Measurements from ENCODE around the gene COL13A1.
A peak's percentile ranks its signal among the peaks of the same experiment; 100 is the strongest.

Gene COL13A1

DNA sequence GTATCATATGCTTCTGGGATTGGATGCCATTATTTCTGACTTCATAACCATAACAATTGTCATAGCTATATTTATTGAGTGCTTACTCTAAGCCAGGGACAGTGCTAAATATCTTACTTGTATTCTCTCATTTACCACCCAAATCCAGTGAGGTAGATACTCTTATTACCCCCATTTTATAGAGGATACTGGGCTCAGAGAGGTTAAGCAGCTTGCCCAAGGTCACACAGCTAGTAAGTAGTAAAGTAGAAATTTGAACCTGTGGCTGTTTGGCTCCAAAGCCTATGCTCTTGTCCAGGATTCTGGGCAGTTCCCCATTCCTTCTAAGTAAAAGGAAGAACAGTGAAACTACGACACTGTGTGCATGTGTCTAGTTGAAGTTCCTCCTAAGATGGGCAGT lies 56.5 kb downstream of the COL13A1 start:
- in situ Hi-C loops (cut with HindIII; ENCODE audit: low pct_unique_long_range_greater_than_20kb, low sequenced_read_pairs), result no loop called here

DNA sequence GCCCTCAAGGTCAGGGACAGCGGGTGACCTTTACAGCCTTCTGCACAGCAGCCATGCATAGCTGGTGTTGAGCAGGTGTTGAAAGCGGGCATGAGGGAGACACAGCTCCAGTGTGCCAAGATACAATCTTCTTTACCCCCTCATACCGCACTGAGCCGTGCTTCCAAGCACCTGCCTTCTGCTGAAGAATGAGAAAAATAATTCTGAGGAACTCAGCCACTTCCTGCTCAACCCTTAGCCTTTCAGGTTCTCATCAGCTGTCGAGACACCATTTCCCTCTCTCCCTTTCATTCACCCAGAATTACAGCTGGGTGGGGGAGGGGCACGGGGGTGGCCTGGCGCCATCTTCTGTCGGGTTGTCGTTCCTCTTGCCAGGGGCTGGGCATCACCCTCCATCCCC lies 58.6 kb downstream of the COL13A1 start:
- in situ Hi-C loops (cut with HindIII; ENCODE audit: low pct_unique_long_range_greater_than_20kb, low sequenced_read_pairs), result no loop called here
- no peak for TF ChIP-seq JUND (IDR thresholded peaks at IDR 0.05; ENCODE audit: low read depth)
- no peak for DNase-seq (ENCODE audit: low read depth in 1 of 2, low spot score in 1 of 2)

More for the DNA sequence above, 56.5 kb downstream of the COL13A1 start:
- DNase-seq (ENCODE audit: low read depth in 1 of 2, low spot score in 1 of 2), result no peak
- TF ChIP-seq JUND (IDR thresholded peaks at IDR 0.05; ENCODE audit: low read depth), result no peak

DNA sequence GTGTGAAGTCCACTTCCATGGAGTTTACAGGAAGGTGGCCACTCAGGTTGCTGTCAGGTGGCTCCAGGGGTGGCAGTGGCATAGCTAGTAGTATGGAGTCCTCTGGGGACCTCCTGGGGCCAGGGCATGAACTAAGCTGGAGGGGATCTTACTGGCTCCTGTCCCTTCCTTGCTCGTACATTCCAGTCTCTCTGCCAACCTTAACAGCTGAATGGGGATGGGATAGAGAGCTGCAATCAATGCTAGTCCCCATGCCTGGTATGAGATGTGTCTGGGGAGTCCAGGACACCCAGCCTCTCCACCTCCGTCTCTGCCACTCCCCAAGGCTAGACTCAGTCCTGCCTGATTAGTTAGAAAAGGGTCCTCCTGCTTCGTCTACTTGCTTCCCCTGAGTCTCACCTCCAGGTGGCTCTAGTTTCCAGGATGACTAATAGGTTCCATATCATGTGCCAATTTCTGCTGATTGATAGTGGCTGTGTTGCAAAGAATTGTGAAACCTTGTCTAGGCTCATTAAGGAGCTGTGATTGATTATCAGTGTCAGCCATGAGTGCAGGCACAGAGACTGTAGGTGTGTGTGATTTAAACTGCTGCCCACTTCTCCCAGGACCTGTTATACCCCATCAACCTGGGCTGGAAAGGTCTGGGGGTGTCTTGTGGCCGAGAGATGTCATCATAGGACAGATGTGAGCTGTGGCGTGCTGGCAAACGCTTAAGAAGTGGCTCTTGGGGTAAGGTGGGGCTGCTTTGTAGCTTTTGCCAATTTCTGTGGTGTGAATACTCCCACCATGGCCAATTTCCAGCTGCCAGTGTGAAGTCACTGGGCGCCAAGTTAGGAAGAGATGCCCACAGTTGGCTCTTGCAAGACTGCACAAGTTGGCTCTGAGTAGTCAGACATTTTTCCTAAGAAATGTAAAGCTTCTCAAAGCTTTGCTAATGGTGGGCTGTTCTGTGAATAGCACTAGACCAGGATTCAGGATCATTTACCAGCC lies 59.8 kb downstream of the COL13A1 start:
- in situ Hi-C loops (cut with HindIII; ENCODE audit: low pct_unique_long_range_greater_than_20kb, low sequenced_read_pairs), result no loop called here
- peak in 1 of 2 experiments; percentile 39 for DNase-seq (ENCODE audit: low read depth in 1 of 2, low spot score in 1 of 2)
- TF ChIP-seq JUND (IDR thresholded peaks at IDR 0.05; ENCODE audit: low read depth), result no peak

DNA sequence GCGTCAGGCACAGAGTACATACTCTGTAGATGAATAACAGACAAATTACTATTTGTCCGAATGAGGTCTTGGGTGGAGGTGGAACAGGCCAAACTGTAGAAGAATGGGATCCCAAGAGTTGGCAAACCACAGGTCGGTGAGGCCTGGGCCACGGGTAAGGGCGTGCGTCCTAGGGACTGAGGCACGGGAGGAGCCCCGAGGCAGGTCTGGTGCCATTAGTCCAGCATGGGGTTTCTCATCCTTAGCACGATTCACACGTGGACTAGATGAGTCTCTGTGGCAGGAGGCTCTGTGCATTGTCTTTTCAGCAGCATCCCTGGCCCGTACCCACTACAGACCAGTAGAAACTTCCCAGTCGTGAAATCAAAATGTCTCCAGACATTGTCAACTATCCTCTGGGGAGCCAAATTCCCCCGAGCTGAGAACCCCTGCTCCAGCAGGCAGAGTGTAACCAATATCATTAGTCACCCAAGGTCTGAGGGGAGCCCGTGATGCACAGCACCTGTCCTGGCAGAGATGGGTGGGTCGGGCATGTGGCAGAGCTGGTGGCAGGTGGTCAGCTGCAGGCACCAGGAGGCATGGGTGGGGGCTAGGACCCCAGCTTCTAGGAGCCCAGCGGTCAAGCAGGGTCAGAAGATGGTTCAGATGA lies 61.3 kb downstream of the COL13A1 start:
- no peak for DNase-seq (ENCODE audit: low read depth in 1 of 2, low spot score in 1 of 2)
- TF ChIP-seq JUND (IDR thresholded peaks at IDR 0.05; ENCODE audit: low read depth), result no peak
- in situ Hi-C loops (cut with HindIII; ENCODE audit: low pct_unique_long_range_greater_than_20kb, low sequenced_read_pairs), result no loop called here

DNA sequence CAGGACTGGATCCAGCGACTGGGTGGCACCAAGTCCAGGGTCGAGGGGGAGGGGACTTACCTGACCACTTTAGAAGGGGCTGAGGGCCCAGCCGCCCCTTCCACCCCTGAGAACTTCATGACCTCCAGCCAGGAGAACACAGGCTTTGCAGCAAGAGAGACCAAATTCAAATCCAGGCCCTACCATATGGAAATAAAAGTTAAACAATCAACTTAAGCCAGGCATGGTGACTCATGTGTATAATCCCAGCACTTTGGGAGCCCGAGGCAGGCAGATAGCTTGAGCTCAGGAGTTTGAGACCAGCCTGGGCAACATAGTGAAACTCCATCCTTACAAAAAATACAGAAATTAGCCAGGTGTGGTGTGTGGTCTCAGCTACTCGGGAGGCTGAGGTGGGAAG lies 61.9 kb downstream of the COL13A1 start:
- DNase-seq (ENCODE audit: low read depth in 1 of 2, low spot score in 1 of 2), result no peak
- TF ChIP-seq JUND (IDR thresholded peaks at IDR 0.05; ENCODE audit: low read depth), result no peak
- in situ Hi-C loops (cut with HindIII; ENCODE audit: low pct_unique_long_range_greater_than_20kb, low sequenced_read_pairs), result no loop called here

DNA sequence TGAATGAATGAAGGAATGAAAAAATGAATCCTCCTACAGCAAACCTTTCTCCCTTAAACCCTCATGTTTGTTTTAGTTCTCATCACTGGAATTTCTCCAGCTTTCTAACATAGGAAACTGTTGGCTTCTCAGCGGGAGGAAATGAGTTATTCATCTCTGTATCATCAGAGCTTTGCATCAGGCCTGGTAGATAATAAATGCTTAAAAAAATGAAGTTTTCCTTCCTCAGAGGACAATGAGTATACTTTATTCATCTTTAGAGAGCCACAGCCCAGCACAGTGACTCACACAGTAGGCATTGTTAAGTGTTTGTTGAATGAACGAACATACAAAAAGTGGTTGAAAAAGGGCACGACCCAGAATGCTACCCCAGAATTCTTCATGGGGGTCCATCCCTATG lies 62.6 kb downstream of the COL13A1 start:
- in situ Hi-C loops (cut with HindIII; ENCODE audit: low pct_unique_long_range_greater_than_20kb, low sequenced_read_pairs), result no loop called here
- TF ChIP-seq JUND (IDR thresholded peaks at IDR 0.05; ENCODE audit: low read depth), result no peak
- no peak for DNase-seq (ENCODE audit: low read depth in 1 of 2, low spot score in 1 of 2)

DNA sequence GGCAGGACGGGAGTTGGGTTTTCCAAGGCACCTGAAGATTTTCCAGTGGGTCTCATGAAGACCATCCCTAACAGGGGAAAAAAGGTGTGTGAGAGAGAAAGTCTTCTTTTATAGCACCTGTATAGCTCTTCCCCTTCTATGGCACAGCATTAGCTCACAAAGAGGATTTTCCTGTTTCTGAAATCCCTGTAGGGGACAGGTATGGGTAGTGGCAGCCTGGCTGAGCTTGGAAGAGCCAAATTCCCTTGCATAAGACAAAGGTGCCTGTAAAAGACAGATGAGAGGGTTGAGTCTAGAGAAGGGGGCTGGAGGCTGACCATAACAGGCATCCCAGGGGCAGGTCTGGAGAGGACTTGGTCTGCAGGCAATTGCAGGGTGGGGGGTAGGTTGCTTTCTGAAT lies 63.7 kb downstream of the COL13A1 start:
- no peak for TF ChIP-seq JUND (IDR thresholded peaks at IDR 0.05; ENCODE audit: low read depth)
- DNase-seq (ENCODE audit: low read depth in 1 of 2, low spot score in 1 of 2), result peak in 1 of 2 experiments; percentile 57
- in situ Hi-C loops (cut with HindIII; ENCODE audit: low pct_unique_long_range_greater_than_20kb, low sequenced_read_pairs), result no loop called here

DNA sequence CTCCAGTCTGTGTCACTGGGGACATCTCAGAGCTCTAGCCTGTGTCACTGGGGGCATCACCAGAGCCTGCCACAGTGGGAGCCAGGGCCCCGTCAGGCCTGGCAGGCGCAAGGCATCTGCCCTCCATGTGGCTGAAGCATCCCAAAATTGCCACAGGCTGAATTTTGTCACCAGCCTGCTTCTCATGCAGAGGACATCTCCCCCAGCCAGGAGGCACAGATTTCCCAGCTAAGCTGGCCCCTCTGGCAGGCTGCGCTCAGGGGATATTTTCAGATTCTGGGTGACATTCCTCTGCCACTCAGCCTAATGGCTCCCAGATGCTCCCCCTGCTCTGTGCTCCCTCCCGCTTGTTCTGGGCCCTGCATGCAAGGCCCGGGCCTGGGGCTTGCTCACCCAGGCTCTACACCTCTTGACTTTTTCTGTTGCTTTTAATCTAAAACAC lies 64.6 kb downstream of the COL13A1 start:
- no peak for TF ChIP-seq JUND (IDR thresholded peaks at IDR 0.05; ENCODE audit: low read depth)
- DNase-seq (ENCODE audit: low read depth in 1 of 2, low spot score in 1 of 2), result no peak
- in situ Hi-C loops (cut with HindIII; ENCODE audit: low pct_unique_long_range_greater_than_20kb, low sequenced_read_pairs), result no loop called here

DNA sequence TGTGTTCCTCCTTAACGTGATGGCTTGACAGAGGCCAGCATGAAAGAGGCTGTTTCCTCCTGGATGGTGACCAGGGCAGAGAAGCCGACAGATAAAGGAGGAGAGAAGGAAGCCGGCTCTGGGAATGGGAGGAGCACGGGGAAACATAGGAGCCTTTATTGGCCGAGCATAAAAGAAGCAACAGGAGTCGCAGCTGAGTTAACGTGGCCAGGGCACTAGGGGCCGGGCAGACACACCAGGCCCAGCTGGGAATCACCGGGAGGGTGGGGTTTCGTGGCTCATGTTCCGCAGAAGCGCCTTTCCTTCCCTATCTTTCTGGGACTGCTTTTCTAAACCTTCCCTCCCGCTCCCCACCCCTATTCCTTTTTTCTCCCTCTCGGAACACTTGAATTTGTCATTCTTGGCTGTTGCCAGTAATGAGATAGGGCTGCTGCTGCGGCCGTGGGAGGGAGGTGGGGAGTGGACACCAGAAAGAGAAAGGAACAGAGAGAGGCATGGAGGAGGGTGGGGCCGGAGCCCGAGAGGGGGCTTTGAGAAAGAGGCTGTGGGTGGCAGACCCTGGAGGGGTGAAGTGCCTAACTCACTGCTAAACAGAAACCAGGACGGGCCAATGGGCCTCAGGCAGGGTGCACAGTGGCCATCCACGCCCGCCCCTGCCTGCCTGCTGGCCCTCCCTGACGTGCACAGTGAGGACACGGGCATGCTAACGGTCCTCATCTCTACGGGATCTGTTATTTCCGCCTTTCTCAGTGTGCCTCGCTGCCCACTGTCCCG lies 65.2 kb downstream of the COL13A1 start:
- no peak for DNase-seq (ENCODE audit: low read depth in 1 of 2, low spot score in 1 of 2)
- no peak for TF ChIP-seq JUND (IDR thresholded peaks at IDR 0.05; ENCODE audit: low read depth)
- in situ Hi-C loops (cut with HindIII; ENCODE audit: low pct_unique_long_range_greater_than_20kb, low sequenced_read_pairs), result no loop called here

DNA sequence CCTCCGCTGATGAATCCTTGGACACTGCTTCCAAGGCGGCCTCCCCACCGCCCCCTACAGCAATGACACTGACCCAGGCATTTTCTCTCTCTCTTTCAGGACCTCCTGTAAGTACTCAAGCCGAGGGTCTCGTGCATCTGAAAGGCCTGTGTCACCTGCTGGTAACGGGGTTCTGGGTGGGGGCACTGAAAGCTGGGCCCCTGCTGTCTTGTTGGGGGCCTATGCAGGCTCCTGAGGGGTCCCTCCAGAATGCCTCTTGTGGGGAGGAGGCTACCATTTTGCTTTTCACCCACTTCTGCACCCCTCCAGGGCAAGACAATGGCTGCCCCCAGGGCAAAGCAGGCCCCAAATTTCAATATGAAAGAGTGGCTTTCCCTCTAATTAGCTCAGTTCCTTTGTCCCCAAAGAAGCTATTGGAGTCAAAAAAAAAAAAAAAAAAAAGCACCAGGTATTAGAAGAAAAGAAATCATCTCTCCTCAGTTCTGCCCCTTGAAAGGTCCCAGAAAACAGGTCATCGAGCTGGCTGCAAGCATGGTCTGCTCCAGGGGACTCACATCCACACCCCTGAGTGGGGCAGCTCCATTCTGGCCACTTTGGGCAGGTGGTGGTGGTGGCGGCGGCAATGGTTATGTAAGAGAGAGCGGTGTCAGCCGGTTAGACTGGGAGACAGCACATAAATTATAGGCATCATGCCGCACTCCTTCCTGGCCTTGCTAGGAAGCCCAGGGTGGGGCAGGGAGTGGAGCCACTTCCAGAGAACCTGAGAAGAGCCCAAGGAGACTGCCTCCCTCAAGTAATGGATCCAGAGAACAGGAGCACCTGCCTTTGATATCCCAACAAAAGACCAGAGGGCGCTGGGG lies 66.2 kb downstream of the COL13A1 start:
- no peak for DNase-seq (ENCODE audit: low read depth in 1 of 2, low spot score in 1 of 2)
- in situ Hi-C loops (cut with HindIII; ENCODE audit: low pct_unique_long_range_greater_than_20kb, low sequenced_read_pairs), result no loop called here

DNA sequence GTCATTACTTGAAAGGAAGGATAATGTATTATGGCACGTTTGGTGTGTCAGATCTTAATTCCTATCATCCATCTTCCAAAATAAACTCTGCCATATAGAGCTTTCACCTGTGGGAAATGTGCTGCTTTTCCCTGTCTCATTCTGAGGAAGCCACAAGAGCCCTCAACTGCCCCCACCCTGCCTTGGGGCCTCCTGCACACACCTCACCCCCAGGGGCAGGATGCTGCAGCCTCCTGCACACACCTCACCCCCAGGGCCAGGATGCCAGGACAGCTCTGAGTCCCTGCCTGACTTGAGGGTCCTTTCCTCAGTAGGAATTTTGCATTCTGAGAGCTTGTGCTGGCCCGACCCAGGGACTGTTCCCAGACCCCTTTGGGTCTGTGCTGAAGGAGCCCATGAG lies 67.1 kb downstream of the COL13A1 start:
- TF ChIP-seq JUND (IDR thresholded peaks at IDR 0.05; ENCODE audit: low read depth), result no peak
- no peak for DNase-seq (ENCODE audit: low read depth in 1 of 2, low spot score in 1 of 2)
- in situ Hi-C loops (cut with HindIII; ENCODE audit: low pct_unique_long_range_greater_than_20kb, low sequenced_read_pairs), result no loop called here

More for the DNA sequence above, 66.2 kb downstream of the COL13A1 start:
- TF ChIP-seq JUND (IDR thresholded peaks at IDR 0.05; ENCODE audit: low read depth), result no peak
